ENCODE data around the gene DDX56. TPM values are rescaled to one million over a fixed set of nuclear protein-coding genes. Genes with fewer than 3 reads are reported as not detected.

DDX56 gene
- total and polyA plus RNA-seq, 9 of the 15 experiments (the other 6 are each of a cell fraction or from before 2014, with no cell fraction given) = 33.0 to 145 (median 102) TPM

DNA sequence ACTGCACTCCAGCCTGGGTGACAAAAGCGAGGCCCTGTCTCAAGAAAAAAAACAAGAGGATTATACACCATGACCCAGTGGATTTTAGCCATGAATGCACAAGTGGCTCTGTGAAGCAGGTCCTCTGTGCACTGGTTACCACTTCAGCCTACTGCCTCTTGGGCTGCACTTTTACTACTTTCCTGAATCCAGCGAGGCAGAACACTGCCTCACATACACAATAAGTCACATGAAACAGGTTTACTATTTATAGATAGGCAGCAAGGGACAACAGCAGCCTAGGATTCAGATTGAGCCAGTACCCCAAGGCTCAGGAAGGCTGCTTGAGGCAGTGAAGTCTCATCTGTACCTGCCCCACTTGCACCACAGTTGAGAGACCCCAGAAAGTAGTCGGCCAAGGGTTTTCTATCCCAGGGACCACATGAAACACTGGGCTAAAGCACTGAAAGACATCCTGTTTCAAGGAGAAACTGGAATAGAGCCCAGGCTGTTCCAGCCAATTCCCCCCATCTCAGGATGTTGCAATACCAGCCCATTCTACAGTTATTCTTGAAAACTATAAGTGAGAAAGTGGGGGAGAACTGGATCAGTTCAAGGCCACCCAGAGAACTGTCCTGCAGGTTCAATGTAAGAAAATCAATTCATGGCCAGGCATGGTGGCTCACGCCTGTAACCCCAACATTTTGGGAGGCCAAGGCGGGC, 22.4 kb upstream of the DDX56 start (continued):
- TF ChIP-seq, protein P1, sequence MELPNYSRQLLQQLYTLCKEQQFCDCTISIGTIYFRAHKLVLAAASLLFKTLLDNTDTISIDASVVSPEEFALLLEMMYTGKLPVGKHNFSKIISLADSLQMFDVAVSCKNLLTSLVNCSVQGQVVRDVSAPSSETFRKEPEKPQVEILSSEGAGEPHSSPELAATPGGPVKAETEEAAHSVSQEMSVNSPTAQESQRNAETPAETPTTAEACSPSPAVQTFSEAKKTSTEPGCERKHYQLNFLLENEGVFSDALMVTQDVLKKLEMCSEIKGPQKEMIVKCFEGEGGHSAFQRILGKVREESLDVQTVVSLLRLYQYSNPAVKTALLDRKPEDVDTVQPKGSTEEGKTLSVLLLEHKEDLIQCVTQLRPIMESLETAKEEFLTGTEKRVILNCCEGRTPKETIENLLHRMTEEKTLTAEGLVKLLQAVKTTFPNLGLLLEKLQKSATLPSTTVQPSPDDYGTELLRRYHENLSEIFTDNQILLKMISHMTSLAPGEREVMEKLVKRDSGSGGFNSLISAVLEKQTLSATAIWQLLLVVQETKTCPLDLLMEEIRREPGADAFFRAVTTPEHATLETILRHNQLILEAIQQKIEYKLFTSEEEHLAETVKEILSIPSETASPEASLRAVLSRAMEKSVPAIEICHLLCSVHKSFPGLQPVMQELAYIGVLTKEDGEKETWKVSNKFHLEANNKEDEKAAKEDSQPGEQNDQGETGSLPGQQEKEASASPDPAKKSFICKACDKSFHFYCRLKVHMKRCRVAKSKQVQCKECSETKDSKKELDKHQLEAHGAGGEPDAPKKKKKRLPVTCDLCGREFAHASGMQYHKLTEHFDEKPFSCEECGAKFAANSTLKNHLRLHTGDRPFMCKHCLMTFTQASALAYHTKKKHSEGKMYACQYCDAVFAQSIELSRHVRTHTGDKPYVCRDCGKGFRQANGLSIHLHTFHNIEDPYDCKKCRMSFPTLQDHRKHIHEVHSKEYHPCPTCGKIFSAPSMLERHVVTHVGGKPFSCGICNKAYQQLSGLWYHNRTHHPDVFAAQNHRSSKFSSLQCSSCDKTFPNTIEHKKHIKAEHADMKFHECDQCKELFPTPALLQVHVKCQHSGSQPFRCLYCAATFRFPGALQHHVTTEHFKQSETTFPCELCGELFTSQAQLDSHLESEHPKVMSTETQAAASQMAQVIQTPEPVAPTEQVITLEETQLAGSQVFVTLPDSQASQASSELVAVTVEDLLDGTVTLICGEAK (IDR thresholded peaks at IDR 0.05) = no peak
- TF ChIP-seq, protein P1 (CRISPR knock-in tag; IDR thresholded peaks at IDR 0.05) = no peak
- no peak for TF ChIP-seq CBFB (CRISPR knock-in tag; IDR thresholded peaks at IDR 0.05)
- TF ChIP-seq CCAR2 (IDR thresholded peaks at IDR 0.05; ENCODE audit: low read depth, low read length) = no peak
- no peak for TF ChIP-seq MCM3 (IDR thresholded peaks at IDR 0.05)
- TF ChIP-seq, protein P2, sequence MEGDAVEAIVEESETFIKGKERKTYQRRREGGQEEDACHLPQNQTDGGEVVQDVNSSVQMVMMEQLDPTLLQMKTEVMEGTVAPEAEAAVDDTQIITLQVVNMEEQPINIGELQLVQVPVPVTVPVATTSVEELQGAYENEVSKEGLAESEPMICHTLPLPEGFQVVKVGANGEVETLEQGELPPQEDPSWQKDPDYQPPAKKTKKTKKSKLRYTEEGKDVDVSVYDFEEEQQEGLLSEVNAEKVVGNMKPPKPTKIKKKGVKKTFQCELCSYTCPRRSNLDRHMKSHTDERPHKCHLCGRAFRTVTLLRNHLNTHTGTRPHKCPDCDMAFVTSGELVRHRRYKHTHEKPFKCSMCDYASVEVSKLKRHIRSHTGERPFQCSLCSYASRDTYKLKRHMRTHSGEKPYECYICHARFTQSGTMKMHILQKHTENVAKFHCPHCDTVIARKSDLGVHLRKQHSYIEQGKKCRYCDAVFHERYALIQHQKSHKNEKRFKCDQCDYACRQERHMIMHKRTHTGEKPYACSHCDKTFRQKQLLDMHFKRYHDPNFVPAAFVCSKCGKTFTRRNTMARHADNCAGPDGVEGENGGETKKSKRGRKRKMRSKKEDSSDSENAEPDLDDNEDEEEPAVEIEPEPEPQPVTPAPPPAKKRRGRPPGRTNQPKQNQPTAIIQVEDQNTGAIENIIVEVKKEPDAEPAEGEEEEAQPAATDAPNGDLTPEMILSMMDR (IDR thresholded peaks at IDR 0.05 in 2 of 3, conservative IDR thresholded peaks at IDR 0.05 in 1 of 3; ENCODE audit: insufficient read depth in 2 of 3, low read depth in 1 of 3, low read length in 3 of 3) = 0 out of 6 replicates have a peak, but pooled peaks of 1 of the 3 experiments have one; percentile 1
- TF ChIP-seq ZNF121 (CRISPR knock-in tag; conservative IDR thresholded peaks at IDR 0.05) = peak; percentile 48
- TF ChIP-seq, protein P3, sequence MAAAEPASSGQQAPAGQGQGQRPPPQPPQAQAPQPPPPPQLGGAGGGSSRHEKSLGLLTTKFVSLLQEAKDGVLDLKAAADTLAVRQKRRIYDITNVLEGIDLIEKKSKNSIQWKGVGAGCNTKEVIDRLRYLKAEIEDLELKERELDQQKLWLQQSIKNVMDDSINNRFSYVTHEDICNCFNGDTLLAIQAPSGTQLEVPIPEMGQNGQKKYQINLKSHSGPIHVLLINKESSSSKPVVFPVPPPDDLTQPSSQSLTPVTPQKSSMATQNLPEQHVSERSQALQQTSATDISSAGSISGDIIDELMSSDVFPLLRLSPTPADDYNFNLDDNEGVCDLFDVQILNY (CRISPR knock-in tag; IDR thresholded peaks at IDR 0.05) = no peak
